Mammary epithelial cell (primary cell): ENCODE measurements around the gene FARP1.

Source experiments
- CTCF ChIP-seq, 2 donors: IDR thresholded peaks in 1 of 2; conservative IDR thresholded peaks in 1 of 2; 2 replicates each; pipeline ENCODE4 v1.5.1; 2011 to 2012; ENCODE audit warnings: inconsistent platforms in 2 of 2, low read length in 2 of 2, mild to moderate bottlenecking in 2 of 2, control low read depth in 1 of 2, low read depth in 1 of 2; ENCODE audit not compliant: insufficient read depth in 1 of 2; ENCODE audit errors: extremely low read depth in 1 of 2
- EZH2 ChIP-seq: IDR thresholded peaks from 2 replicates; pipeline ENCODE4 v1.6.1; 2012; ENCODE audit warnings: low read length, inconsistent platforms, borderline replicate concordance

DNA sequence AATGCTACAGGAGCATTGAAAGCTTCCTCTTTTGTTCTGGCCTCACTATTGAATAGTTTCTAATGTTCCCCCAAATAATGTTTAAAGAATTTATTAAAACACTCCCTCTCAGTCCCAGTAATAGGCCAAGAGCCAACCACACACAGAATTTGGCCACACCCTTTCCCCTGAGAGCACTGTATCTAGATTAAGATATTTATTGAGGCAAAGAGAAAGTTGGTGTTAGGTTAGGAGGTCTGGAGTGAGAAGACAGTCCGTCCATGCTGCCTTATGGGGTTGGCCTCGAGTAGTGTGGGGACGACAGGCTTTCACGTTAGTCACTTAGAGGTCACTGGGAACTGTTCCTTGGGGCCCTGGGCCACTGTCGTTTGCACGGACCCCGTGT is 157.1 kb downstream of the FARP1 start:
- no peak for TF ChIP-seq CTCF (conservative IDR thresholded peaks at IDR 0.05 in 1 of 2, IDR thresholded peaks at IDR 0.05 in 1 of 2; ENCODE audit: extremely low read depth in 1 of 2, insufficient read depth in 1 of 2, low read depth in 1 of 2, low read length in 2 of 2)
- no peak for TF ChIP-seq EZH2
